ENCODE results near the gene CASZ1.
A peak's percentile ranks its signal among the peaks of the same experiment; 100 is the strongest.

The CASZ1 gene

DNA sequence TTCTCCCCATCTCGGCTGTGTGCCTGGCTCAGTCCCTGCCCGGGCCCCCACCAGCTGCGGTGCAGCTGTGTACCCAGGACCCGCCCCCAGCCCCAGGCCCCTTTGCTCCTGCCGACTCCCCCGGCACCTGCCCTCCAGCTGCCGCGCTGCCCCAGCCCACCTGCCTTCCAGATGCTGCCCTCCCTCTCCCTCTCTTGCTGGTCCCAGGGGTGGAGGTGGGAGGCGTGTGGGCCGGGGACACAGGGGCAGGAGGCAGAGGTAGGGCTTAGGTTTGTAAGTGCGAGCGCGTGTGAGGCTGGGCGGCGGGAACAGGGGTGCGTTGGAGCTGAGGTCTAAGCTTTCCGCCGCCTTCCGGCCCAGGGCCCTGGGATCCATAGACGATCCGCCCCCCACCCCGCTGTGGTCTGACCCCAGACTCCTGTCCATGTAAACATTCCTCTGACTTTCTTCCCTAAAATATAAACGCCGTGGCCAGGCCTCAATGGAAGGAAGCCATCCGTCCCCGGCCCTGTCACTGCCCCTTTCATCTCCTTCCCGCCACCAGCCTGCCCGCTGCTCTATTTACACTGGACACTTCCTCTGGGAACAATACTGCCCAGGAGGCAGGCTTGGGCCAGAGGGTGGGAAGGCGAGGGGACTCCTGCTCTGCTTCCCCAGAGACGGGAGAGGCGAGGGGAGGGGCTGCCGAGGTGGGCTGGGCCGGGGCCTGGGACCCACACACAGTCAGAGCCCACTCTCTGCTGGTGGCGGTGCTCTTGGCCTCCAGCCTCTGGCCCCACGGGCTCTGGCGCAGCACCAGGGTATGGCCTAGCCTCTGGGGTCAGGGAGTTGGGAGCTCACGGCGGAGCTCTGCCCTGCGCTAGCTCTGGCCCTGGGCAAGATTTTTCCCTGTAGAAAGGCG, 128.3 kb downstream of the CASZ1 start:
- peak; percentile 66 for DNase-seq

DNA sequence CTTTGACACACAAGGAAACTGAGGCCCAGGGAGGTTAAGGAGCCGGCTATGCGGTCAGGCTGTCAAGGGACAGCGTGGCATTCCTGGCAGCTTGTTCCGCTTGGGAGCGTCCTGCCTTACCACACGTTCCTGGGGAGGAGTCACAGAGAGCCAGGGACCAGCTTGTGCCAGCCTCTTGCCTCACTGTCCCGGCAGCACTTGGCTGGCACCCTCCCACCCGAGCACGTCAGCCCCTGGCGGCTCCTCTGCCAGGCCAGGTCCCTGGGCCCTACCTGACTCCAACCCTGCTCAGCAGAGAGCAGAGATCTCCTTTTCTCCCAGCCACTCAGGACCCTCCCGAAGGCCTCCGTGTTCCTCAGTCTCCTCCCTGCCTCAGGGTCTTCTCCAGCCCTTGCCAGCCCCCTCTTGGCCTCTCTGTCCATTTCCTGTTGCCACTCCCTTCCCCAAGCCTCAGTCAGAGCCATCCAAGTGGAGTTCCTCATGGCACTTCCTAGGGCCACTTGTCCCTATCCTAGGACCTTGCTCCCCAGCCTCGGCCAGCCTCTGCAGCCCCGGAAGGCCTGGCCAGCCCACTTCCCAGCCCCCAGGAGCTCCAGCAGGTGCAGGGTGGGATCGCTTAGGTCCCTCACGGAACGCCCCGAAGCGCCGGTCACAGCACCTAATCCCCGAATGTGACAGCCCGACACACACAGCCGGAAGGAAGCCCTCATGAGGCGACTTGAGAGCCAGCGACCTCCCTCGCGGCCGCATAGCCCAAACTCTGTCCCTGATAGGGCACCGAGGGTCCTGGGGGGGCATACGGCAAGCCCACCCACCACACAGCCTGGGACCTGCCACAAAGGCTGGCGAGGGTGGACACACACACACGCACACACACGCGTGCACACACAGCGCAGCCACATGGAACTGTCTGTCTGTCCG, 130.3 kb downstream of the CASZ1 start:
- DNase-seq, result no peak

DNA sequence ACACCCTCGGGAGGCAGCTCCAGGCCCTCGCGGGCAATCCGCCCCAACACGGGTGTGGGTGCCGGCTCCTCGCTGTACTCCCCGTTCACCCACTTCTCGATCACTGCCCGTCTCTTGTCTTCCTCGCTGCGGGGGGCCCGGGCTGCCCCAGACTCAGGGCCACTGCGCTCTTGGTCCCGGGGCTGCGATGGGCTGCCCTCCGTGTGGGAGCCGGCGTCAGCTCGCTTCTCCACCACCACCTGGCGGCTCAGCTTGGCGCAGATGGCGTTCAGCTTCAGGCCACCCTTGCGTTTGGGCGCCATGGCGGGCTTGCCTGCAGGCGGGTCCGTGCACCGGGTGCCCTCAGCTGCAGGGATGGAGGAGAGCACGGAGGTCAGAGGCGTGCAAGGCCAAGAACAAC, 131.2 kb downstream of the CASZ1 start:
- DNase-seq, result no peak

DNA sequence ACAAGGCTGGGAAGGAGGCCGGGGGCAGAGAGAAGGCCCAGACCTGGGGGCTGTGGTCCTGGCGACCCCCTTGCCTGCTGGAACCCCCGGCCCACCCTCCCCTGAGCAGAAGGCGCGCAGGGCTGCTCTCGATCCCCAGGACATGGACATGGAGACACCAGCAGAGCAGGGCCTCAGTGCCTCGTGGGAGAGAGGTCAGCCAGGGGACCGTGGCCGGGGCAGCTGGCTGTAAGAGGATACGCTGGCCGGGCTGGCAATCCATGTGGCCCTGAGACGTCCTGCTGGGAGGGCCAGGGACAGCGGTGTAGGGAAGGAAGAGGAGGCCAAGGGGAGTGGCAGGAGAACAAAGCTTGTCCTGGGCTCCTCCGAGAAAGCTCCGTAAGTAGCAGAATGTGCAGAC, 132.2 kb downstream of the CASZ1 start:
- no peak for DNase-seq

DNA sequence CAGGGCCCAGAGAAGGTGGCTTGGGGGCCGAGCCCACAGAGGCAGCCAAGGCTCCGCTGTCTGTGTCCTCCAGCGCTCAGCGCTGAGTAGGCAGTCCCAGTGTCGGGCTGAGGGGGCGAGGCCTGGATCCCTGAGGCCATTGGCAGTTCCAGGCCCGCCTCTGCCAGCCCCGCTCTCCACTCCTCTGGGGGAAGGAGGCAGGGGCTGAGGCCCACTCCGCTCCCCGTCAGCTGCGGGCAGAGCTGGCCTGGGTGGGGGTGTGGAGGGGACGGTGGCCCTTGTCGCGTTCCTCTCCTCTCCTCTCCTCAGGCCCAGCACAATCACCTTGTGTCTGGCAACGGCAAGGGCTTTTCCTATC, 132.8 kb downstream of the CASZ1 start:
- no peak for DNase-seq

DNA sequence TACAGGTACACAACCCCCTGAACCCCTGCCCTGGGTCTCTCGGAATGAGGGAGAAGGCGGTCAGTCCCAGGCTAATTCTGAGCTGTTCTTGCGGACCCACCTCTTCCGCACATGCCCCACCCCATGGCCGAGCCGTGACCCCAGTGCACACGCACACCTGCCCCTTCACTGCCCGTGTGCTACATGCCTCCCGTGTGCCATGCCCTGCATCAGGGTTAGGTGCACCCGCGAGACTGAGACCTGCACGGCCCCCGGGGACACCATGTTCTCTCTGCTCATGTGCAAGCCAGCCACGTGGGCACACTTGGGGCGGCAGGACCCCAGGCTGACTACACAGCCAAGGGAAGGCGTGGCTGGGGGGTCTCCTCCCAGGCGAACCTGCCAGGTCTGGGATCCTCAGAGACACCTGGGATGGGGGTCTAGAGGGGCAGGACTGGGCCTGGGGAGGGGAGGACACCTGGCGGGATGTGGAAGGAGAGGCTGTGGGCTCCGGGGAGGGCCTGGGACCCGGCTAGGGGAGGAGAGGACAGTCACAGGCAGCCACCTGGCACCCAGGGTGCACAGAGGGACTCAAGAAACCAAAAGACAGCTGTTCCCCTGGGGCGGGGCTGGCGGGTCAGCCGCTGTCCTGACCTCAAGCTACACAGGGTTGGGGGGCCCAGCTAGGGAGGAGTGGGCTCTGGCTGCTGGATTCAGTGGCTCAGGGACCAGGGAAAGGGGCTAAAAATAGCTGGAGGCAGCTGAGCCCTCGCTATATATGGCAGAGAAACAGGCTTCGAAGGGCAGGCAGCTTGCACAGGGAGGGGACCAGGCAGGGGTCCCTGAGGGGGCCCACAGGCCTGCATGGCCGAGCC, 133.4 kb downstream of the CASZ1 start:
- DNase-seq, result no peak

DNA sequence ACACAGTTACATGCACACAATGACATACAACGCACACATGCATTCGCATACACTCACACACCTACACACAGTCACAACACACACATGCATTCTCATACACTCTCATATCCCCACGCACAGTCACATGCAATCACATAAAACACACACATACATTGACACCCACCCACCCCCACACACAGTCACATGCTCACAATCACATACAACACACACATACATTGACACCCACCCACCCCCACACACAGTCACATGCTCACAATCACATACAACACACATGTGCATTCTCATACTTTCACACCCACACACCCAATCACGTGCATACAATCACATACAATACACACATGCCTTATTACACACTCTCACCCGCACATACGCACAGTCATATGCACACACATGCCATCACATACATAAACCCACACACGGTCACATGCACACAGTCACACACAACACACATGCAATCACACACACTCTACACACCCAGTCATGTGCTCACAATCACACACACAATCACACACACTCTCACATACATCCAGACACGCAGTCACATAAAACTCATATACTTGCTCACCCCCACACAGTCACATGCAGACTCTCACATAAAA, 134.3 kb downstream of the CASZ1 start:
- no peak for DNase-seq

DNA sequence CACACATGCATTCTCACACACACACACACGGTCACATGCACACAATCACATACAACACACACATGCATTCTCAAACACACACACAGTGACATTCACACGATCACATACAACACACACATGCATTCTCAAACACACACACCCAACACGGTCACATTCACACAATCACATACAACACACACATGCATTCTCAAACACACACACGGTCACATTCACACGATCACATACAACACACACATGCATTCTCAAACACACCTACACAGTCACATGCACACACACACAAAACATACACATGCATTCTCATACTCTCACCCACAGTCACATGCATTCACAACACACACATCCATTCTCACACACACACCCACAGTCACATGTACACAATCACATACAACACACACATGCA, 135.0 kb downstream of the CASZ1 start:
- no peak for DNase-seq

DNA sequence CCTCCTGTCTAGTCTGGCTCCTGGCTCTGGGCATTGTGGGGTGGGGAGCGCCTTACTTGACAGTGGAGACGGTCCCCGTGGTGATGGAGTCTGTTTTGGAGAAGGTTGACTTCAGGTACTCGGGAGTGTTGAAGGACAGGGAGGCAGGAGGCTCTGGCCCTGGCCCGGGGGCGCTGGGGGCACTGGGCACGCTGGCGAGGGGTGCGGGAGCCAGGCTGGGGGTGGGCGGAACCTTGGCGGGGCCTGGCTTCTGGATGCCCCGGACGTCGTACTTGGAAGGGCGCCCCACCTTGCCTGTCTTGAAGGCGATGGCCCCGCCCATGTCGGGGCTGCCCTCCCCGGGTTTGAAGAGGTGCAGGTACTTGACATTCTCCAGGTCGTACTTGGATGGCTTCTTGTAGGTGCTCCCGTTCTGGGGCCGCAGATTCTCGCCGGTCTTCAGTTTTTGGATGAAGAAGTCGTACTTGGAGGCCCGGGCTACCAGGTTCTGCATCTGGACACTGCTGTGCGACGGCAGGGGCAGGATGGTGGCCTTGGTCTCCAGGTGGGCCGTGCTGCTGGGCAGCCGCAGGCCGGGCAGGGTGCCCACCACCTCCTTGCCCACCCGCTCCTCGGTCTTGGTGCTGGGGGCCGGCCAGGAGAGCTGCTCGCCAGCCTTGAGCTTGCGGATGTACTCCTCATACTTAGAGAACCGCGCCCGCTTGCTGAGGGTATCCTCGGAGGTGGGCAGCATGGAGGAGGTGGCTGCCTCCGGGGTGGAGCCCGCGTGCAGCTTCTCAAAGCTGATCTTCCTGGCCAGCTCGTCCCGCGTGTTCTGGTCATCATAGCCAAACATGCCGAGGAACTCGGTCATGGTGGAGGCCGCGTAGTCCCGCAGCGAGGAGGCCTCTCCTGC, 136.6 kb downstream of the CASZ1 start:
- DNase-seq, result no peak

DNA sequence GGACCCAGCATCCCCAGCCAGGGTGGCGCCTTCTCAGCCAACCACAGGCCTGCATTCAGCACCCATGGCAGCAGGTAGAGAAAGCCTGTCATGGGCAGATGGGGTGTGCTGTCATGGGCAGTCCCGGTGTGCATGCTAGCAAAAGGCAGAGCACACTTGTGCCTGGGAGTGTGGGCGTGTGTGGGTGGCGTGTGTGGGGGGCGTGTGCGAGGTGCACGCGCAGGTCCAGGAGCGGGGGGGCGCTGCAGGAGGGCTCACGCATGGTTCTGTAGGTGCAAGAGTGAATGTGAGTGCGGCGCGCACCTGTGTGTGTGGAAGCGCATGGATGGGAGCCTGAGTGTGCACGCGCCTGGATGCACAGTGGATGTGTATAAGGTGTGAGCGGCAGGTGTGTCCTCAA, 137.2 kb downstream of the CASZ1 start:
- DNase-seq, result no peak

DNA sequence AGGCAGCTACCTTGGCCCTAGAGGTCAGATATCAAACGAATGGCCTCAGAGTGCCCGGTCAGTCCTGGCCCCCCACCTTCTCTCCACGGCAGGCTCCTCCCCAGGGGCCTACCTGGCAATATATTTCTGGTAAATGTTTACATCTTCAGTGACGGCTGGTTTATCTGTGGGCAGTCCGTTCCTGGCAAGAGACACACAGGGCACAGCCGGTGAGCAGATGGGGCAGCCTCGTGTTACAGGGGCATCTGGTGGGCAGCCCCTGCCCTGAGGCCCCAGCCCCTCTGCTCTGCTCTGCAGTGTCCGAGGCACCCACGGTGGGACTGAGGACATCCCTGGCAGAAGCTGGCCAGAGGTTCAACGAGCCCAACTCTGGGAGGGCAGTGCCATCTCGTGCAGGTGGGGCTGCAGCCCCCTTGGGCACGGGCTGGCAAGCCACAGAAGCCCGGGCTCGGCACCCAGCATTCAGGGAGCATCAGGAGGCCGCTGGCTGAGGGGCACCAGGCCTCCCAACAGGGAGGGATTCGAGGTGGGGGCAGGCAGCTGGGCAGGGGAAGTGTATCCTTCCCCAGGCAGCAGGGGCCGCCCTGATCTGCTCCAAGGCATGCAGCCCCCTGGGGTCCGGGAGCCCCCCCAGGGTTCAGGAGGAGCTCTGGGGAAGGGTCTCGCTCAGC, 137.9 kb downstream of the CASZ1 start:
- no peak for DNase-seq

DNA sequence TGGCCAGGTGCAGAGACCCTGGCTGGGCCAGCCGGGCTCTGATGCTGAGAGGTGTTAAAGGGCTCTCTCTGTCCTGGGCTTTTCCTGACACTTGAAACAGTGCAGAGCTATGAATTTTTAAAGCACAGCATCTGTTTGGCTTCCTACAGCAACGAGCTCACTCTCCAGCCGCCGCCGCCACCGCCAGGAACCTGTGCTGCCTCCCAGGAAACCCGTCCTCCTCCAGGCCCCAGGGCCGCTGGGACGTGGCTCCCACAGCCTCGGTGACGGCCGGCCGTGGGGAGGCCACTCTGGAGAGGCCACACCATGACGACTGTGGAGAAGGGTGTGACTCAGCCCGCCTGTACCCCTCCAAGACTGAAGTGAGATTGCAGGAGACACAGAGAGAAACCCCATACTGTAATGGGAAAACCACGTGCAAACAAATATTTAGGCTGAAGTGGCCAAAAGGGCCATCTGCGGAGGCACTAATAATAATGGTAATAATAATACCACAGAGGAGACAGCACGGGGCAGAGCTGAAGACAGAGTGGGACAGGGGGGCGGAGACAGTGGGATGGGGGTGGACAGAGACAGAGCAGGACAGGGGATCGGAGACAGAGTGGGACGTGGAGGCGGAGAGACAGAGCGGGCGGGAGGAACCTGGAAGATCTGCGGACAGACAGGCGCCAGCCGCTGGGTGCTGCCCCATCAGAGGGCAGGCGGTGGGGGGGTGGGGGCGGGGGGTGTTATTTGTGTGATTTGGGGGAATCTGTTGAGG, 139.2 kb downstream of the CASZ1 start:
- DNase-seq, result no peak

DNA sequence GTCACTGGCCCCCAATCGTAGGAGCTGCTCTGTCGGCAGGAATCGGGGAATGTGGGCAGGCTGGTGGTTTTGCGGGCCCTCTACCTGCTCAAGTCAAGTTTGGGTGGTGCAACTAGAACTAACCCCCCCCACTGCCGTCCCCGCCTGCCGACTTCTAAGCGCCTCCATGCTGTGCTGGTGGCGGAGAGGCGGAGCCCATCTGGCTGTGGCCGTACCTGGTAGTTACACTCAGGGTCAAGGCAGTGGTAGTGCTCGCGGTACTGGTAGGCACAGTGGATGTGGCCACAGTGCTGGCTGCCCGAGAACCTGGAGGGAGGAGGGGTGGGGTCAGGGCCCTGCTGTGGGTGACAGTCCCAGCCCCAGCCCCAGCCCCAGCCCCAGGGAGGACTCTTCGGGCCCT, 140.0 kb downstream of the CASZ1 start:
- no peak for DNase-seq

DNA sequence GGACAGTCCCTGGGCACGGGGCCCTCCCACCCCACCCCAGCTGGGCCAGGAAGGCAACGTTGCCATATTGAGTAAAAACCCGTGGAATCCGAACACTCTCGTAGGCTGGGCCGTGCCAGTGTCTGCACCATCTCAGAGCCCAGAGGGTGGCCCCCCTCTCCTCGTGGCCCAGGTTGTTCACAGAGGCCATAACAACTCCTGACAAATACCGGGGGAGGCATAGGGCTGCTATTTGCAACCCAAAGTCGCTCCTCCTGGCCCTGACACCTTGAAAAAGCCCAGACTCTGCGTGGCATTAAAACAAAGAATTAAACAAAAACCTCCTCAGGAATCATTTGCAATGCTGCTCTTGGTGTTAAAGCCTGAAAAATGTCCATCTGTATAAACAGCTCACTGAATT, 141.4 kb downstream of the CASZ1 start:
- DNase-seq, result no peak

DNA sequence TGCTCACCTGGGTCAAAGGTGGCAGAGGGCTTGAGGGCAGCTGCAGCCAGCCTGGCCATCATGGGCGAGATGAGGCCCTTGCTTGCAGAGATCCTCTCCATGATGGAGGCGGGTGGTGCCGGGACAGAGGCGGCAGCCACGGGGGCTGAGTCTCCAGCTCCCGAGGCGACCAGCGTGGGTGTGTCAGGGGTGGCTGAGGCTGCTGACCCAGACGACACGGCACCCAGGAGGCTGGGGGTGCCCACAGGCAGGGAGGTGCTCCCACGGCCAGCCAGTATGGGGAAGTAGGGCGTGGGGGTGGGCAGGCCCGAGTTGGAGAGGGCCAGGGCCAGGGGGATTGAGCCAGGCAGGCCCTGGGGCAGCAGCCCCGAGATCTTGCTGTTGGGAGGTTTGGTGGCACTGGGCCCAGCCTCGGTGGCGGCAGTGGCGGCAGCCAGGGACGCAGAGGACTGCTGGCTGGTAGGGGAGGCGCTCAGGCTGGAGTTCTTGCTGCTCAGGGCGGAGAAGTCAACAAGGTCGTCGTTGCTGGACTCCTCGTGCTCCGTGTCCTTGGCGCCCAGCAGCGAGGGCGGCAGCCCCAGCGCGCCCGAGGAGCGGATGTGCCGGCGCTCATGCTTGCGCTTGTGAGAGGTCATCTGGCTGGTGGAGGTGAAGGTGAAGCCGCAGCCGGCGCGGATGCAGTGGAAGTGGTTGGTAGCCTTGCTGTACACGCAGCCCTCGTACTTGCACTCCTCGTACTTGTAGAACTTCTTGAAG, 142.9 kb downstream of the CASZ1 start:
- DNase-seq, result no peak

DNA sequence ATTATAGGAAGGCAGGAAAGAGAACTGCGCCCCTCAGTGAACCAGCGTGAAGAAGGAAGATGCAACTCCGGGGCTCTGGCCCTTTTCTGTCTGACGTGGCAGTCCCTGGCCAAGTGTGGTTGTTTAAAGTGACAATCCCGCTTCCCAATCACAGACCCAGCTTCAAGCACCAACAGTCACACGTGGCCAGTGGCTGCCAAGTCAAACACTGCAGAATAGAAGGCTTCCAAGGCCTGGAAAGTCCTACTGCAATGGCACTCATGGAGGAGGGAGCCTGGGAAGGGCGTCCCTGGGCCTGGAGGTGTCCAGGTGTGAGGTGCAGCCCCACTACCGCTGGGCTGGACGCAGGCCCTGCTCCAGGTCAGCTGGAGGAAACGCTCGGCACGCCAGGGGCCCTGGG, 143.8 kb downstream of the CASZ1 start:
- DNase-seq, result no peak

DNA sequence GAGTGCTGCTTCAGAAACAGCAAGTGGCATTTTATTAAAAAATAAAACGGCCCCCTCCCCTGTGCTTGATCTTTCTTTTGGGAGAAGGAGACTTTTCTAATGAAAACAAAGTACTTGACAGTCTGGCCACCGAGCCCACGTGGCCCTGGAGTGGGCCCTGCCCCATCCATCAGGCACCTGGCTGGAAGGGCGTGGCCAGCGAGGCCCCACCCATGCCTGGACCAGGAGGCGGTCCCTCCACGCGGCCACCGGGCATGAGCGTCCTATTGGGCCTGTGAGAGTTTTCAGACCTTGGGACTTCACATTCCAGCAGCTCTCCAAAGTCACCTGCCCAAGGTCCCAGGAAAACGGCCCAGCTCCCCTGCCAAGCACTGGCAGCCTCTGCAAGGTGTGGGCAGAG, 144.7 kb downstream of the CASZ1 start:
- DNase-seq, result no peak

DNA sequence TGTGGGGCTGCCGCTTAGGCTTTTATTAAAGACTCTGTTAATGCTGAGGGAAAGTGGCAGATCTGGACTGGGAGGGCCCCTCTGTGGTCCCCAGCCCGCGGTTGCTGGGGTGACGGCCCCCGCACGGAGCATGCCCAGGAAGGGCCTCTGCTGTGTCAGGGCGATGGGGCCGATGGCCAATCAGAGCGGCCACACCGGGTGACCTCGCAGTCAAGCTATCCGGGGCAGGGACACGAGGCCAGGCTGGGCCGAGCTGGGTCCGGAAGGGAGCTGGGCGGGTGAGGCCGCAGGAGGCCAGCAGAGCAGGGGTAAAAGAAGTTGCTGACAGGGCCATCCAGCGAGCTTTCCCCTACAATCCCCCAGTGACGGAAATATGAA, 145.1 kb downstream of the CASZ1 start:
- no peak for DNase-seq

DNA sequence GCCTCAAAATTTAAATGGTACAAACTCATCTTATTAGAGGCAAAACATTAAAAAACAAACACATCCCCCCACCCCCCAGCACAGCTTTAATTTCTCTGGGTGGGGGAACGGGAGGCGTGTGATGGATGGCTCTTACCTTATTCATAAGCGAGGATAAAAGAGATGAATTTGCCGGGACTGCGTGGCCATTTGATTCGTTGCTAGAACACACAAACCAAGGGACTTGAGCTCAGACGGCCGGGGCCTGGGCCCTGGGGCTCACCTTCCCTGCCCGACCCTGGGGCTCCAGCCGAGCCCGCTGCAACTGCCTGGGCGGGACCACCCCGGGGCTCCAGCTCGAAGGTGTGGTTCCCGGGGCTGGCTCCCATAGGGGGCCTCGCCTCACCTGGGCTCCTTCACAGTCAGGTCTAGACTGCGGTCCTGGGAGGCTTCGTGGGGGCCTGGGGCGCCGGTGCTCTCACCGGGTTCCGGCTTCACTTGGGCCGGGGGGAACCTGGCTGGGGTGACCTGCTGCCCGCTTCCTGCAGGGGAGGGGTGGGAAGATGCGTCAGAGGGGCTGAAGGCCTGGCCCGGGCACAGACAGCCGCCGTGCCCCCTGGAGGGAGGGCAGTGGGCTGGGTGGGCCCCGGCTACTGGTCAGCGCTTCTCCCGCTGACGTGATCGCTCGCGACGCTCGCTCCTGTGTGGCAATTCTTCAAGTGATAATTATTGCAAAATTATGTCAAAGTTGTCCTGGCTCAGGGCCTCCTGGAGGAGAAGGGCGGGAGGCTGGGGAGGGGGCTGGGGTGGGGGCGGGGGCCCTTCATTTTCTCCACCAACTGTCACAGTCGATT, 145.7 kb downstream of the CASZ1 start:
- no peak for DNase-seq

All from NCI-H345 (cell line).